ENCODE data around the gene MAPRE3.

The MAPRE3 gene

DNA sequence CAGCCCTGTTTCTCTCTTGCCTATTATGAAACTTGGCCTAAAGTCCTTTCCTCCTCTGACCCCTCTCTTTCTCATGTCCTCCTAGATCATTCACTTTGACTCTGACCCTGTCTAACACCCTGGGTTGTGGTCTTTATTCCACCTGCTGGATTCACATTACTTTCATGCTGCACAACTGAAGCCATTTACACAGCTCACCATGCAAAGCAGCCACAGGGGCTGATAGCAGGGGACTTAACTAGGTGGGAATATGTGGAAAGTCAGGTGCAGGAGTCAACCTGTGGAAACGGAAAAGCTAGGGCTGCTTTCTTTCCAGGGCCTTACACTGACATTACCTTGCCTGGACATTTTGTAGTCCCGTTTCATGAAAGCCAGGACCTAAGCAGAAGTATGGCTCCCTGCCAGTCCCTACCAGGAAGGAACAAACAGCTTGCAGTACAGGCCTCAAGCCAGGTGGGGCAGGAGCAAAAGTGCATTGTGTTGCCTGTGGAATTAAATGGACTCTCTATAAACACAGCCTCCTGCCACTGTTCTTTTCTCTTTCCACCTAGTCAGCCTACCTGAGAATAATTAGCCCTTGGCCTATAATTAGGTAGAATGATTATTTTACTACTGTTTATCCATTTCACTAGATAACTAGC, 11.8 kb downstream of the MAPRE3 start:
- no peak for DNase-seq (ENCODE audit: low read depth in 2 of 3, low spot score in 1 of 3)

DNA sequence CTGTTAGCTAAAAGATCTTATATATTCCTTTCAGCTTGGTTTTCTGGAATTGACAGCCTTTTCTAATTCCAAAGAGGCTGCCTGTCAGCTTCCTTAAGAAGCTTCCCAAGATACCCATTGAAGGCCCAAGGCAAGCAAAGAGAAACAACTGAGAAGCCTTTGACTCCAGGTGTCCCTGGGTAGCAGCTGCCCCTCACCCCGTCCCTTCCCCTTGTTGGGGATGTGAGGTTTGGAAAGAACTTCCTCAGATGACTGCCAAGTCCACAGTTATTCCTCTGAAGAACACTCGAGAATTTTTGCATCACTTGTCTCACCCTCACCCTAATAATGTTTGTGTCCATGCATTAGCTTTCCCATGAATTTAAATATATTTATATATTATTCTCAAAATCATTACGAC, 13.3 kb downstream of the MAPRE3 start:
- no peak for DNase-seq (ENCODE audit: low read depth in 2 of 3, low spot score in 1 of 3)

DNA sequence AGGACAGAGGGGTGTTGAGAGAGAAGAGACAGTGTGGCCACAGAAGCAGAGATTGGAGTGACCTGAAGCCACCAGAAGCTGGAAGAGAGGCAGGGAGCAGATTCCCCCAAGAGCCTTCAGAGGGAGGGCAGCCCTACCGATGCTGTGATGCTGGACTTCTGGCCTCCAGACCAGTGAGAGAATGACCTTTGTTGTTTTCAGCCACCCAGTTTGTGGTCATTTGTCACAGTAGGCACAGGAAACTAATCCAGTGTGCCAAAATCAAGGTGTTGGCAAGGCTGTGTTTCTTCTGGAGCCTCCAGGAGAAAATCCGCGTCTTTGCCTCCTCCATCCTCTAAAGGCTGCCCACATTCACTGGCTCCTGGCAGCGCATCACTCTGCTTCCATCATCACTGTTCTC, 15.4 kb downstream of the MAPRE3 start:
- no peak for DNase-seq (ENCODE audit: low read depth in 2 of 3, low spot score in 1 of 3)

DNA sequence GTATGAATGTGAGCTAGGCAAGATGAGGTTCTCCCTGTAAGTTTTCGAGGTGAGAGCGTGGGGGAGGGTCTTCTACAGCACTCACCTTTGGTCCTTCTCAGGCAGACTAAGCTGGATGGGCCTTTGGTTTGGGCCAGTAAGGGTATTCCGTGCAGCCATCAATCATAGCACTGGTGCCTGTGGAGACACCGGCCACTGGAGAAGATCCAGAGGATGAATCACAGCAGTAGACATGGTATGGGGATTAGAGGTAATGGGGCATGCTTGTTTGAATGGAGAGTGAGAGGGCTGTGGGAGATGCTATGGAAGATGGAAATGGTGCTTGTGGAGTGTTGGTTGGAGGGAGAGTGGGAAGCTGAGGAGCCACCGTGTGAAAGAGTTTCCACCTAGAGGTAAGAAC, 16.1 kb downstream of the MAPRE3 start:
- DNase-seq (ENCODE audit: low read depth in 2 of 3, low spot score in 1 of 3): no peak

DNA sequence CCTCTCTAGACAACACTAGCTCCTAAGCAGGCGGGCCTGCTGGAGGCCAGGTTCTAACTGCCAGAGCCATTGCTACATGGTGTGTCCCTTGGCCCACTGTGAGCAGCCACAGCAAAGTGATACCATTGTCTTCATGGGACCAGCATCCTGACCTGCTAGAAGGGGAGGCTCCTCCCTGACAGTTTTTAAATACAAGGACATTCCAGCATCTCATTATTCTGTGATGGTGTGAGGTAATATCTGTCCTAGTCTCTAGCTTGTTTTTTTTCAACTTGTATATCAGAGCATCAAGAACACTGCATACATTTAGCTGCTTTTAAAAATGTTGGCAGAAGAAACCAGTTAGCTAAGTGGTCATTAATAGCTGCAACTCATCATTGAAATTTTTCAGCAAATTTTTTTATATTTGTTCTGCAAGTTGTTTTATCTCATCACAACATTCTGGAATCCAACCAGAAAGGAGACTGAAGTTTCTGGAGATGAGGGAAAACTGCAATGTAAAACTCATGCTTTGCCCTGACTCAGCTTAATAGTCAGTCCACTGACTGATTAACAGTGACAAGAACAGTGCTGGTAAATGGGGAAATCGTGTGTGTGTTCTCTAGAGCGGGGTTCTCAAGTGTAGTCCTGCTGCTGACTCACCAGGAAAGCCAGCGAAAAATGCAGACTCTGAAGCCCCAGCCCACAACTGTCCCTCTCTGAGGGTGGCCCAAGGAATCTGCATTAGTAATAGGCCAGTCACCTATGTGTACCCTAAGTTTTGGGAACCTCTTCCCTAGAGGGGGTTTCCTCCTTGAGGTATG, 17.8 kb downstream of the MAPRE3 start:
- no peak for DNase-seq (ENCODE audit: low read depth in 2 of 3, low spot score in 1 of 3)

DNA sequence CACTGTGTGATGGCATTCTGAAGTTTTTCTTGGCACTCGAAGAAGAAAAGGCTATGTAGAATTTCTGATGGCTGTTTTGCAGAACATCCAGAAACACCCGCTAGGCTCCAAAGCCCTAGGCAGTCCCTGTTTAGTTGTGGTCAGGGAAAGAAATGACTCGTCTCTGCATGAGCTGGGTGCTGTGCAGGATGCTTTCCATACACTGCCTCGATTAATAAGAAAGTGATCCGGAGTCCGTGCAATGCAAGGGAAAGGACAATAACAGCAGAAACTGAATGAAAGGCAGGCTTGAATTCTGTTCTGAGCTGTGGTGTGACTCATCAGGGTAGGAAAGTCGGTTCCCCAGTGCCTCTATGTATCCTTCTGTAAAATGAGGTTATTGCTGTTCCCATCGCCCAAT, 18.7 kb downstream of the MAPRE3 start:
- DNase-seq (ENCODE audit: low read depth in 2 of 3, low spot score in 1 of 3): no peak

DNA sequence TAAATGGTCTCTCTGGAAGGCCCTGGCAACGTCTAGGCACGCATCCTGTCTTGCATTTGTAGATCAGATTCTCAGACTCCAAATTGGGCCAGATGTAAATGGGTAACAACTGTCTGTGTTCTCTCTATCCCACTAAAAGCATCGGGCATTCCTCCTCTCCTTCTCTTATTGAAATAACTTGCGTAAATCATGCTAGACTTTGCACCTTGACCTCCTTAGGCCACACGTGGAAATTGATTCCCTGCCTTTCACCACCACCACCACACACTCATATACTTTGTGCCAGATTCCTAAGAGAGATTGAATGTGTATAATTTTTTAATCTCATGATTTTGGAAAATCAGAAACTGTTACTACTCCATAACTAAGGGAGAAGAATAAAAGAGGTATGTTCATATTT, 21.3 kb downstream of the MAPRE3 start:
- no peak for DNase-seq (ENCODE audit: low read depth in 2 of 3, low spot score in 1 of 3)

DNA sequence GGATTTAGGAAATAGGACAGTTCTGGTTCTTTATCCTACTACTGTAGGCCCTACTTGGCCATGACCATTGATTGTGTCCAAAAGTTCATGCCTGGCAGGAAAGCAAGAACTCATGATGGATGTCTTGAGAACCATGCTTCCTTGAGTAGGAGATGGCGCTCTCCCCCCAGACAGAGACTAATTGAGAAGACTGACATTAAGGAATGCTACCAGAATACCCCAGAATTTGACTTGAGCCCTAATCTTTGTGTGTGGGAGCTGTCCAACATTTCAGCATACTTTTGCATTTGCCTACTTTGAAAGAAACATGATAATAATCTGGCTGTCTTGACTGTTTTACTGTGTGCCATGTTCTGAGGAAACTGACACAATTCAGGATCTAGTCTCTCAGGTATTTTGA, 23.3 kb downstream of the MAPRE3 start:
- no peak for DNase-seq (ENCODE audit: low read depth in 2 of 3, low spot score in 1 of 3)

DNA sequence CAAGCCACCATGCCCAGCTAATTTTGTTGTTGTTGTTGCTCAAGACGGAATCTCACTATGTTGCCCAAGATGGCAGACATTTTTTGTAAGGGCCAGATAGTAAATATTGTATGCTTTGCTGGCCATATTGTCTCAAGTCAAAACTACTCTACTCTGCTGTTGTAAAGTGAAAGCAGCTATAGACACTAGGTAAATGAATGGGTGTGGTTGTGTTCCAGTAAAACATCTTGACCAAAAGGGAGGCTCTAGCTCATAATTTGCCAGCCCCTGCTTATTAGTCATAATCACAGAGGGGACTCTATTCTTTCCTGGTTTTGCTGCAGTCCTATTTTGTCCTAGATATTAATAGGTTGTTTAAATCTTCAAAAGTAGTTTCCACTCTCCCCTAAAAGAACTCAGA, 24.5 kb downstream of the MAPRE3 start:
- no peak for DNase-seq (ENCODE audit: low read depth in 2 of 3, low spot score in 1 of 3)

DNA sequence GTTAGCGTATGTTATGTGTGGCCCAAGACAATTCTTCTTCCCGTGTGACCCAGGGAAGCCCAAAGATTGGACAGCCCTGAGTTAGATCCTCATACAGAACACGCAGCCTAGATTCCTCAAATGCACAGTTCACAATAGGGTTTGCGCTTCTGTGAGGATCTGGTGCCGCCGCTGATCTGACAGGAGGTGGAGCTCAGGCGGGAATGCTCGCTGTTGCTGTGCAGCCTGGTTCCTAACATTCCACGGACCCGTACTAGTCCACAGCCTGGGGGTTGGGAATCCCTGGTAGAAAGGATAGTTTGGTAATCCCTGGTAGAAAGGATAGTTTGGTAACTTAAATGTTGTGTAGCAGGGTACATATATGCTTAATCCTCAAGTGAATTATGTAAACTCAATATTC, 27.0 kb downstream of the MAPRE3 start:
- no peak for DNase-seq (ENCODE audit: low read depth in 2 of 3, low spot score in 1 of 3)

DNA sequence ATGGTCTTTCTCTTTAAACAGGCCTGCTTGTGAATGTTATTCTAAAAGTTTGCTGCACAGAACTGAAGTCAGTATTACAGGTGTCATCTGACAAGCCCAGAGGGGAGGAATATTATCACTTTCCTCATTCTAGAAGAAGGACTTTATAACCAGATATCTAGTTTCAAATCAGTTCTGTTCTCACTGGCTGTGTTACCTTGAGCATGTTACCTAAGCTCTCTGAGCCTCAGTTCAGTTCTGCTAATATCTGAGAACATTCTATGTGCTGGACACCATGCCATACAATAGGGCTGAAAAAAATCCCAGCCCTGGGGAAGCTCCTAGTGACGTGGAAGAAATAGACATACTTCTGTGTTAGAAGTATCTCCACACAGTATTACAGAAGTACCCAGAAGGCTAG, 27.9 kb downstream of the MAPRE3 start:
- no peak for DNase-seq (ENCODE audit: low read depth in 2 of 3, low spot score in 1 of 3)

DNA sequence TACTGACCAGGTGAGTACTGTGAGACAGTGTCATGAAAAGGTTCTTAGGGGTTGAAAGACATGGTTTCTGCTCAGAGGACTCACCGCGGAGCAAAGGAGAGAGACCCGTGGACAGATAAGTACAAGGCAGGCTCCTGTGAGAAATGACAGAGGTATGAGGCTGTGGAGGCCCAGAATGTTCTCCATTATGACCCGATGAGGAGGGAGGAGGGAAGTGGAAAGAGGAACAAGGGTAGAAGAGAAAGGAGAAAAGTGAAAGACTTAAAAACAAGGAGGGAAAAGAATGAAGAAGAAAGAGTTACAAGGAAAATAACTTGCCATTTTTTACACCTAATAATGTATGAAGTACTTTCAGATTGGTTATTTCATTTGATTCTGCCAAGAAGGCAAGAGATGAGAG, 29.8 kb downstream of the MAPRE3 start:
- no peak for DNase-seq (ENCODE audit: low read depth in 2 of 3, low spot score in 1 of 3)

DNA sequence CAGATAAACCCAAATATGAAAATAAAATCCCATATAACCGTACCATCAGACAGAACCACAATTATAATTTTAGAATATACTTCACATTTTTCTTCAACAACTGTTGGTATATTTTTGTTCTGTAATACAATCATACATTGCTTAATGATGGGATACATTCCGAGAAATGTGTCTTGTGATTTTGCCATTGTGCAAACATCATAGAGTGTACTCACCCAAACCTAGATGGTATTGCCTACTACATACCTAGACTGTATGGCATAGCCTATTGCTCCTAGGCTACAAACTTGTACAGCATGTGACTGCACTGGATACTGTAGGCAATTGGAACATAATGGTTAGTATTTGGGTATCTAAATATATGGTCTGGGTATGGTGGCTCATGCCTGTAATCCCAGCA, 30.6 kb downstream of the MAPRE3 start:
- DNase-seq (ENCODE audit: low read depth in 2 of 3, low spot score in 1 of 3): no peak

DNA sequence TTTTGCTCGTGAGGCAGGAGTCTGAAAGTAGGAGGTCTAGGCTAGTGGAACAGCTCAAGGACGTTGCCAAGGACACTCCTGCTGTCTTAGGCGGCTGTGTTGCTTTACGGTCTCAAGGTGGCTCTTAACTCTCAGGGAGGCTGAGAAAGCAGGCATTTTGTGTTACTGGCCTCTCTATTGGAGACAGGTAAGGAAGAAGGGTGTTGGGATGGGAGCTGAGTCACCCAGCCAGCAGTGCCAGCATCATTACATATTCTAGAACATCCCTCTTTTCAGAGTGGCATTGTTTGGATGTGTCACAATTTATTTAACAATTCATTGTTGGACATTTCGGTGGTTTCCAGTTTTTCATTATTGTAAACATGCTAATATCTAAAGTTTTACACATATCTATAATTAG, 31.5 kb downstream of the MAPRE3 start:
- DNase-seq (ENCODE audit: low read depth in 2 of 3, low spot score in 1 of 3): no peak

DNA sequence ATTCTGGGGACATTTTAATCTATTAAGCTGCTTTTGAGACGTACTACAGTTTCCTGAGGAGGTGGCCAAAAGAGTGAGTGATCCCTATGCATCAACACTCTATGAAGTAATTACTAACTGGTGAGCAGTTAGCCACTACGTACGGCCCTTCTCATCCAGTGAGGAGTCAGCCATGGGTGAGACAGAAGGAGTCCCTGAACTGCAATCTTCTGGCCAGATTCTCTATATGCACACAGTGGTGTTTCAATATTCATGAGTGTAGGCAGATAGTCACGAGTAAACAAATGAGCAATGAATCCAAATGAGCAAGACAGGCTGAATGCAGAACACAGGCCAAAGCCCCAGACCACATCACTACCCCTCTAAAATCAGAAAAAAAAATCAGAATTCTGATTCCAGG, 32.6 kb downstream of the MAPRE3 start:
- DNase-seq (ENCODE audit: low read depth in 2 of 3, low spot score in 1 of 3): no peak

DNA sequence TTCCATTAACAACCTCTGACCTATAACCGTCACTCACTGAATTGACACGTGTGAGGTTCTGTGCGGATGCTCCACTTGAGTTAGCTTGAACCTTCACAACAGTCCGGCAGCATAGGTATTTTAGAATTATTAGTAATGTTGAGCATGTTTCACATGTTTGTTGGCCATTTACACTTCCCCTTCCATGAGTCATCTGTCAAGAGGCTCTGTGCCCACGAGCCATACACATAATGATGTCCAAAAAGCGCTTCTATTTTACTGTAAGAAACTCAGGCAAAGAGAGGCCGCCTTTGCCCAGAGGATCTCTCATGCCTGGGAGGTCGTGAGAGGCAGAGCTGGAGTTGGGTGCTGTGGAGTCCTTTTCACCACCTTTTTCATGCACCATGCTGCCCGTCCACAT, 33.4 kb downstream of the MAPRE3 start:
- DNase-seq (ENCODE audit: low read depth in 2 of 3, low spot score in 1 of 3): no peak

DNA sequence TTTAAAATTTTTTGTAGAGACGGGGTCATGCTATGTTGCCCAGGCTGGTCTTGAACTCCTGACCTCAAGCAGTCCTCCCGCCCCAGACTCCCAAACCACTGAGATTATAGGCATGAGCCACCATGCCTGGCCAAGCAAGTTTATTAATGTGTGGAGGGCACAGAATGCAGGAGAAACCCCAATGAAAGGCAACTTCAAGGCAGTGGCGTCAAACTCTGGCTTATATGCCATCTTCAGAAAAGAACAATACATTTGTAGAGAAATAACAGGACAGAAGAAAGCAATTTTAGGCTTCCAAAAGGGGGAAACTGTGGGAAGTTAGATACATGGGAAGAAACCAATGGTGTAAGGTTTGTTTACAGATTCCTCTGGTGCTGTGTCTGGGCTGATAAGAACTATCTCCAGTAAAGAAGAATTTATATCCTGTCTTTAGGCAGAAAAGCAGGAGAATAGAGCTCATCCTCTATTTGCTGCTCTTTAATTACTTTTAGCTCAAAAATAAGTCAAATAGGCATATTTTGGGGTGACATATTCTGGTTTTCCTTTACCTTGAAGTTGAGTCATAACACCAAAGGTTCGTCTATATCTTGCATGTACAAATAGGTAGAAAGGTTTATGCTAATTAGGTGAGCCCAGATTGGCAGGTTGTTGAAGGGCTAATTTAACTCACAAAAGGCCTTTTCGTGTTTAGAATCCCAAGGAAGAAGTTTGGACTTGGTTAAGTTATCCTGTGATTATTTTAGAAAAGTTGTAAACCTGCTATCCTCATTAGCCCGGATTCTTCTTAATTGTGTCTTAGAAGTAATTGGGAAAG, 36.4 kb downstream of the MAPRE3 start:
- DNase-seq (ENCODE audit: low read depth in 2 of 3, low spot score in 1 of 3): no peak

DNA sequence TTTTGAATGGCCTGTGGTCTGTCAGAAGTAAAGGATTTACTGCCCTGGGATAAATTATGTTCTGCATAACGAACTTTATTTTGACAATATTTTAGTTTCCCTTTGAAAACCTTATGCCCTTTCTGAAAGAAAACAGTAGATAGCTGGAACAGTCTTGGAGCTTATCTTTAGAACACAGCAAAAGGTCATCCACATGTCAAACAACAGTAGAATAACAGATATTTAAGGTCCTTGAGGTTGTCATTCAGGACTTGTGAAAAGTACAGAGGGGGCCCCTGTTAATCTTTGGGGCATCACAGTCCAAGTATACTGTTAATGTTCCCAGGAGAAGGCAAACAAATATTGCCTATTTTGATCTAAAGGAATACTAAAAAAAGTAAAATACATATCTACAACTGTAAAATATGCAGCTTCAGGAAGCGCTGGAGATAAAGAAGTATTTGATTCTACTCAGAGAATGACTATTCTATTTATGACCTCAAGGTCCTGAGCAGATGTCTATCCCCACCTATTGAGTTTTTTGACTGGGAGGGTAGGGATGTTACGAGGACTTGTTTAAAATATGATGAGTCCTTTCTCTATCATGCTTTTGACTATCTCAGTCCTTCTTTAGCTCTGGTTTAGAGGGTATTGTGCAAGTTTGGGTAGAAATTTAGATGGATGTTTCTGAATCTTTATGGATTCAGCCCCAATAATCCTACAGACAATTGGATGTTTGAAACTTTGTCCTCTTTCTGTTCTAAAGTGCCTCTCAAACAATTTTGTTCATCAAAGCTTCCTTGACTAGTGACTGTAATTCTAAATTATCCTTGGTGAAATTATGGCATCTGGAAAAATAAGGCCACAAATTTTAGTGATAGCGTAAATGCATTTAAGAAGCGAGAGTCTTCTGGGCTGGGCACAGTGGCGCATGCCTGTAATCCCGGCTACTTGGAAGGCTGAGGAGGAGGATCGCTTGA, 37.3 kb downstream of the MAPRE3 start:
- DNase-seq (ENCODE audit: low read depth in 2 of 3, low spot score in 1 of 3): no peak

DNA sequence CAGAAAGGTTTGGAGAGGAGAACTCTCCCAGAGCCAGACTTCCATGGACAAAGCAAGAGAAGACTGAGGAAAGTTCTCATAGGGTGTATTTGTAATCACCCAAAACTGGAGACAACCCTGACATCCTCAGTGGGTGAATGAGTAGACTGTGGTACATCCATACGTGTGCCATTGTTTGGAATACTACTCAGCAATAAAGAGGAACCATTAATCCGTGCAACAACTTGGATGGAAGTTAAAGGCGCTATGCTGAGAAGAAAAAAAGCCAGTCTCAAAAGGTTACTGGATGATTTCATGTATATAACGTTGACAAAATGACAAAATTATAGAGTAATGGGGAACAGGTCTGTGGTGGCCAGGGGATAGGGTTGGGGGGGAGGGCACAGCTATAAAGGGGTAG, 38.2 kb downstream of the MAPRE3 start:
- no peak for DNase-seq (ENCODE audit: low read depth in 2 of 3, low spot score in 1 of 3)

DNA sequence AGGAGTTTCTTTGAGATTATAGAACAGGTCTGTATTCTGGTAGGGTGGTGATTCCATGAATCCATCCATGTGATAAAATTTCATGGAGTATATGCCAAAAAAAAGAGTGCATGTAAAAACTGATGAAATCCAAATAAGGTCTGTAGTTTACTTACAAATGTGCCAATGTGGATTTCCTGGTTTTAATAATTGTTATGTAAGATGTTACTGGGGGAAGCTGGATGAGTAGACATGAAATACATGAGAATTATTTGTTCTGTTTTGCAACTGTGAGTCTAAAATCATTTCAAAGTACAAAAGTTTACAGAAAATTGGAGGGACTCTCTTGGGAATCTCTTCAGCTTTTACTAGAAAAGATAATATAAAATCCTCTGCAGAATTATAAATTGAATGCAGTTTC, 38.6 kb downstream of the MAPRE3 start:
- DNase-seq (ENCODE audit: low read depth in 2 of 3, low spot score in 1 of 3): no peak

DNA sequence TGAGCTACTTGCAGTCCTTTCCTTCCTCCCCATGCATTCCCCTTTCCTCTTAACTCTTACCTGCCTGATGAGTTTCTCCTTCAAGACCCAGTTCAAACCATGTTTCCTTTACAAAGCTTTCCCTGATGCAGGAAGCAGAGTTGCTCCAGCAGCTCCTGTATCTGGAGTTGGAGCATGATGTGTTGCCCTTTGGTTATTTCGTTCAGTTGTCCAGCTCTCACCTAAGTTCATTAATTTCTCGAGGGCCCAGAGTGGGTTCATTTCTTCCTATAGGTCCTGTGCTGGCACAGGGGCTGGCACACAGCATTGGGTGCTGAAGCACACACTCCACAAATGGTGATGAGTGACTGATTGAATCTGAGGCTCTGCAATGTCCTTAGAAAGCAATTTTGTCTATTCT, 39.3 kb downstream of the MAPRE3 start:
- no peak for DNase-seq (ENCODE audit: low read depth in 2 of 3, low spot score in 1 of 3)

All from stimulated activated CD4-positive, alpha-beta T cell treated with anti-CD3 and anti-CD28 coated beads, Interleukin-12 subunit alpha, Interleukin-12 subunit beta, amount 100 ng/mL, for 48 hours (primary cell).